HepG2 (cell line): ENCODE results near the gene RIPOR3. TPM values are rescaled to one million over a fixed set of nuclear protein-coding genes. Genes with fewer than 3 reads are reported as not detected.

Source experiments
- DZIP1 ChIP-seq: sonication (generic); formaldehyde crosslinking; IDR thresholded peaks from 2 replicates; pipeline ENCODE4 v1.5.0; 2020; ENCODE audit warnings: mild to moderate bottlenecking, missing genetic modification reagents
- ETV5 ChIP-seq: IDR thresholded peaks from 2 replicates; pipeline ENCODE4 v1.6.1; 2018; ENCODE audit warnings: missing biosample characterization, missing genetic modification reagents, inconsistent platforms, borderline replicate concordance
- MTF1 ChIP-seq: sonication (generic); formaldehyde crosslinking; IDR thresholded peaks from 2 replicates; pipeline ENCODE4 v1.5.0; 2020; ENCODE audit warnings: missing genetic modification reagents
- NFYB ChIP-seq: sonication (generic); formaldehyde crosslinking; IDR thresholded peaks from 2 replicates; pipeline ENCODE4 v1.4.0; 2020; ENCODE audit warnings: missing genetic modification reagents
- NFYC ChIP-seq: IDR thresholded peaks from 2 replicates; pipeline ENCODE4 v1.6.1; 2016; ENCODE audit warnings: missing genetic modification reagents, missing compliant biosample characterization
- PATZ1 ChIP-seq: sonication (generic); formaldehyde crosslinking; IDR thresholded peaks from 2 replicates; pipeline ENCODE4 v1.4.0; 2020; ENCODE audit warnings: missing genetic modification reagents
- POGZ ChIP-seq: sonication (generic); formaldehyde crosslinking; IDR thresholded peaks from 2 replicates; pipeline ENCODE4 v1.4.0; 2020; ENCODE audit warnings: mild to moderate bottlenecking, missing genetic modification reagents
- RNF2 ChIP-seq: fragments of 450-650 bp; conservative IDR thresholded peaks from 2 replicates; pipeline ENCODE4 v1.6.1; 2016; ENCODE audit warnings: low read depth
- SMAD3 ChIP-seq: sonication (generic); formaldehyde crosslinking; IDR thresholded peaks from 2 replicates; pipeline ENCODE4 v1.4.0; 2020; ENCODE audit warnings: missing genetic modification reagents
- TCF12 ChIP-seq, 2 experiments: fragments of 450-650 bp in 1 of 2; sonication (generic) in 1 of 2; formaldehyde crosslinking in 1 of 2; IDR thresholded peaks; 2 replicates each; pipeline versions ENCODE4 v1.6.1 to v1.8.0; 2017 to 2022; ENCODE audit warnings: antibody characterized with exemption in 1 of 2, mild to moderate bottlenecking in 1 of 2, missing genetic modification reagents in 1 of 2, moderate library complexity in 1 of 2
- ZNF326 ChIP-seq: sonication (generic); formaldehyde crosslinking; IDR thresholded peaks from 2 replicates; pipeline ENCODE4 v1.4.0; 2020; ENCODE audit warnings: missing genetic modification reagents, borderline replicate concordance
- ZNF563 ChIP-seq: sonication (generic); formaldehyde crosslinking; IDR thresholded peaks from 2 replicates; pipeline ENCODE4 v1.8.0; 2022; ENCODE audit warnings: mild to moderate bottlenecking, moderate library complexity, missing genetic modification reagents
- ZNF652 ChIP-seq: IDR thresholded peaks from 2 replicates; pipeline ENCODE4 v1.6.1; 2016; ENCODE audit warnings: low read depth, borderline replicate concordance
- ZNF713 ChIP-seq: sonication (generic); formaldehyde crosslinking; IDR thresholded peaks from 2 replicates; pipeline ENCODE4 v1.4.0; 2020; ENCODE audit warnings: mild to moderate bottlenecking, missing genetic modification reagents
- ZNF800 ChIP-seq: sonication (generic); formaldehyde crosslinking; IDR thresholded peaks from 2 replicates; pipeline ENCODE4 v1.4.0; 2020; ENCODE audit warnings: missing genetic modification reagents
- polyA plus RNA-seq, 8 experiments: library from polyadenylated mRNA; depleted of rRNA in 3 of 8; stranded (reverse) in 7 of 8; unstranded in 1 of 8; fragments of >200 nt; fragmentation: Illumina TruSeq in 4 of 8; extraction: Trizol in 4 of 8; gene quantifications; 2 replicates each; pipeline versions ENCODE4 v1.2.1 to v1.2.3, GENCODE V29; 2011 to 2016; ENCODE audit warnings: low read depth in 4 of 8, missing spikeins in 1 of 8, mixed read lengths in 1 of 8; ENCODE audit not compliant: insufficient read depth in 1 of 8
- total RNA-seq, 5 experiments: library from RNA; depleted of rRNA; stranded (reverse); fragments of >200 nt; fragmentation: Illumina TruSeq; extraction: Trizol; gene quantifications; 2 replicates each; pipeline ENCODE4 v1.2.3, GENCODE V29; 2016; ENCODE audit warnings: low read depth in 1 of 5
- TF ChIP-seq, protein P1 (sequence below): sonication (generic); formaldehyde crosslinking; IDR thresholded peaks from 2 replicates; pipeline ENCODE4 v1.8.0; 2022; ENCODE audit warnings: mild to moderate bottlenecking, missing genetic modification reagents; ENCODE audit not compliant: insufficient replicate concordance
- TF ChIP-seq, protein P2 (sequence below): sonication (generic); formaldehyde crosslinking; IDR thresholded peaks from 2 replicates; pipeline ENCODE4 v1.4.0; 2020; ENCODE audit warnings: missing genetic modification reagents

Gene RIPOR3
- total and polyA plus RNA-seq, 2 of the 13 experiments (the other 11 are each of a cell fraction or from before 2014, with no cell fraction given) = 0.18 TPM; not detected in 1

DNA sequence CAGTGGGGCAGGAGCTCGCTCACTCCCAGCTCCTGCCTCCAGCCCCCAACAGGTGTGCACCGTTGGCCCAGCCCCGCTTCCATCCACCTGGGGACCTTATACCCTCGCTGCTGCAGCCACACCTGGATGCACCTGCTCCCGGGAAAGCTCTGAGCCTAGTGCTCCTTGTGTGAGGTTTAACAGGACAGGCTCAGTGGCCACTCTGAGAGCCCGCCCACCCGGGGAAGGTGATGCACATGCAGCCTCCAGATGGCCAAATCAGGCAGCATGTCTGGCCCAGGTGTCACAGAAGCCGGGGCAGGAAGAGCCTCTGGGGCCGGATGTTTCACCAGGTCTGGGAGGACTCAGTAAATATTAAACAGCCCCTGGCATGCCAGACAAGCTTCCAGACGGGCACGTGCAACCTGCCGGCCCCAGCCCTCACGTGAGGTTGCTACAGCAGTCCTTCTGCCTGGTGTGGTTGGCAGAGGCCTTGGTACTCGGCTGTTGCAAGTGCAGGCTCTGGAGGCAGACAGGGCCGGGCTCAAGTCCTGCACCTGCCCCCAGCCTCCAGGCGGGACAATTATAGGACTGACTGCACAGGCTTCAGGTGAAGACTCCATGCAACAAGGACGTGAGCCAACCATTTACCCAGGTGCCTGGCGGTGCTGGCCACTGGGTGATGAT is 66.9 kb downstream of the RIPOR3 start (continued):
- 0 out of 2 replicates have a peak, but pooled peaks have one; percentile 10 for TF ChIP-seq NFYB (CRISPR knock-in tag)
- no peak for TF ChIP-seq DZIP1 (CRISPR knock-in tag)
- peak; percentile 14; the same call in 1 of the 2 replicates for TF ChIP-seq ZNF563 (CRISPR knock-in tag)
- TF ChIP-seq, protein P1, sequence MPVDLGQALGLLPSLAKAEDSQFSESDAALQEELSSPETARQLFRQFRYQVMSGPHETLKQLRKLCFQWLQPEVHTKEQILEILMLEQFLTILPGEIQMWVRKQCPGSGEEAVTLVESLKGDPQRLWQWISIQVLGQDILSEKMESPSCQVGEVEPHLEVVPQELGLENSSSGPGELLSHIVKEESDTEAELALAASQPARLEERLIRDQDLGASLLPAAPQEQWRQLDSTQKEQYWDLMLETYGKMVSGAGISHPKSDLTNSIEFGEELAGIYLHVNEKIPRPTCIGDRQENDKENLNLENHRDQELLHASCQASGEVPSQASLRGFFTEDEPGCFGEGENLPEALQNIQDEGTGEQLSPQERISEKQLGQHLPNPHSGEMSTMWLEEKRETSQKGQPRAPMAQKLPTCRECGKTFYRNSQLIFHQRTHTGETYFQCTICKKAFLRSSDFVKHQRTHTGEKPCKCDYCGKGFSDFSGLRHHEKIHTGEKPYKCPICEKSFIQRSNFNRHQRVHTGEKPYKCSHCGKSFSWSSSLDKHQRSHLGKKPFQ (CRISPR knock-in tag) = no peak
- peak; percentile 16; the same call in 1 of the 2 replicates for TF ChIP-seq NFYC (CRISPR knock-in tag)
- peak; percentile 58; the same call in 1 of the 2 replicates for TF ChIP-seq SMAD3
- TF ChIP-seq MTF1 (CRISPR knock-in tag) = no peak
- TF ChIP-seq RNF2 = peak; percentile 44; the same call in 1 of the 2 replicates
- peak; percentile 46; the same call in 1 of the 2 replicates for TF ChIP-seq PATZ1 (CRISPR knock-in tag)
- no peak for TF ChIP-seq ZNF800
- TF ChIP-seq TCF12 (IDR thresholded peaks at IDR 0.05) = no peak
- 0 out of 2 replicates have a peak, but pooled peaks have one; percentile 44 for TF ChIP-seq TCF12 (CRISPR knock-in tag; IDR thresholded peaks at IDR 0.05)
- TF ChIP-seq POGZ (CRISPR knock-in tag) = no peak
- TF ChIP-seq ZNF652 (CRISPR knock-in tag) = no peak
- no peak for TF ChIP-seq ZNF326
- peak; percentile 92 for TF ChIP-seq ETV5
- TF ChIP-seq, protein P2, sequence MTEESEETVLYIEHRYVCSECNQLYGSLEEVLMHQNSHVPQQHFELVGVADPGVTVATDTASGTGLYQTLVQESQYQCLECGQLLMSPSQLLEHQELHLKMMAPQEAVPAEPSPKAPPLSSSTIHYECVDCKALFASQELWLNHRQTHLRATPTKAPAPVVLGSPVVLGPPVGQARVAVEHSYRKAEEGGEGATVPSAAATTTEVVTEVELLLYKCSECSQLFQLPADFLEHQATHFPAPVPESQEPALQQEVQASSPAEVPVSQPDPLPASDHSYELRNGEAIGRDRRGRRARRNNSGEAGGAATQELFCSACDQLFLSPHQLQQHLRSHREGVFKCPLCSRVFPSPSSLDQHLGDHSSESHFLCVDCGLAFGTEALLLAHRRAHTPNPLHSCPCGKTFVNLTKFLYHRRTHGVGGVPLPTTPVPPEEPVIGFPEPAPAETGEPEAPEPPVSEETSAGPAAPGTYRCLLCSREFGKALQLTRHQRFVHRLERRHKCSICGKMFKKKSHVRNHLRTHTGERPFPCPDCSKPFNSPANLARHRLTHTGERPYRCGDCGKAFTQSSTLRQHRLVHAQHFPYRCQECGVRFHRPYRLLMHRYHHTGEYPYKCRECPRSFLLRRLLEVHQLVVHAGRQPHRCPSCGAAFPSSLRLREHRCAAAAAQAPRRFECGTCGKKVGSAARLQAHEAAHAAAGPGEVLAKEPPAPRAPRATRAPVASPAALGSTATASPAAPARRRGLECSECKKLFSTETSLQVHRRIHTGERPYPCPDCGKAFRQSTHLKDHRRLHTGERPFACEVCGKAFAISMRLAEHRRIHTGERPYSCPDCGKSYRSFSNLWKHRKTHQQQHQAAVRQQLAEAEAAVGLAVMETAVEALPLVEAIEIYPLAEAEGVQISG (CRISPR knock-in tag) = peak; percentile 57
- 0 out of 2 replicates have a peak, but pooled peaks have one; percentile 24 for TF ChIP-seq ZNF713
